Measurements from ENCODE around the gene SUCLG1. TPM values are rescaled to one million over a fixed set of nuclear protein-coding genes. Genes with fewer than 3 reads are reported as not detected.
"Not testable (repeated sequence)": the region's sequence is repeated elsewhere in the genome, so short reads cannot be mapped to it uniquely, and the experiment has no call there.

SUCLG1 gene
- polyA plus RNA-seq, 4 donors: 224 to 777 (median 361) TPM

GRCh38 chr2:84399839-84400238 lies 59.2 kb downstream of the SUCLG1 start:
- H3K27ac ChIP-seq (ENCODE audit: low read depth in 1 of 3, low read length in 2 of 3); FAIRE-seq; DNase-seq; H3K27me3 ChIP-seq (ENCODE audit: control insufficient read depth in 3 of 3, insufficient read depth in 3 of 3, low read length in 3 of 3); H3K9me3 ChIP-seq (ENCODE audit: control insufficient read depth in 2 of 2, insufficient read depth in 1 of 2, low read depth in 1 of 2, low read length in 1 of 2); H3K36me3 ChIP-seq (ENCODE audit: control insufficient read depth in 3 of 3, insufficient read depth in 2 of 3, low read depth in 1 of 3, low read length in 3 of 3); H3K4me1 ChIP-seq (ENCODE audit: control insufficient read depth in 3 of 3, insufficient read depth in 2 of 3, low read depth in 1 of 3, low read length in 2 of 3); H3K4me3 ChIP-seq (ENCODE audit: low read depth in 1 of 3, low read length in 3 of 3): not testable (repeated sequence)
- WGBS, 3 donors: 82 to 97% (median 96%) methylated on average over 1 of the region's 1 CpG

GRCh38 chr2:84395820-84396219 lies 63.3 kb downstream of the SUCLG1 start:
- Histone ChIP-seq H3K27me3 (ENCODE audit: control insufficient read depth in 3 of 3, insufficient read depth in 3 of 3, low read length in 3 of 3) (peaks cover 0 to 7% (median 0%) of the 10 kb centered on the region in 3 donors), H3K36me3 (ENCODE audit: control insufficient read depth in 3 of 3, insufficient read depth in 2 of 3, low read depth in 1 of 3, low read length in 3 of 3) (no peaks in the 10 kb centered on the region), H3K9me3 (ENCODE audit: control insufficient read depth in 2 of 2, insufficient read depth in 1 of 2, low read depth in 1 of 2, low read length in 1 of 2) (peaks cover 0 to 3% of the 10 kb centered on the region in 2 donors), H3K27ac (ENCODE audit: low read depth in 1 of 3, low read length in 2 of 3) (no peak overlapping the region), H3K4me3 (ENCODE audit: low read depth in 1 of 3, low read length in 3 of 3) (no peak overlapping the region), H3K4me1 (ENCODE audit: control insufficient read depth in 3 of 3, insufficient read depth in 2 of 3, low read depth in 1 of 3, low read length in 2 of 3) (no peaks in the 10 kb centered on the region)
- 67 to 76% (median 76%) methylated on average over 3 of the region's 3 CpGs for WGBS, 3 donors
- DNase-seq: no peak
- no peak for FAIRE-seq

GRCh38 chr2:84394628-84395027 lies 64.5 kb downstream of the SUCLG1 start:
- Histone ChIP-seq H3K4me3 (ENCODE audit: low read depth in 1 of 3, low read length in 3 of 3) (no peak overlapping the region), H3K27ac (ENCODE audit: low read depth in 1 of 3, low read length in 2 of 3) (no peak overlapping the region), H3K27me3 (ENCODE audit: control insufficient read depth in 3 of 3, insufficient read depth in 3 of 3, low read length in 3 of 3) (peaks cover 0 to 7% (median 0%) of the 10 kb centered on the region in 3 donors), H3K9me3 (ENCODE audit: control insufficient read depth in 2 of 2, insufficient read depth in 1 of 2, low read depth in 1 of 2, low read length in 1 of 2) (peaks cover 0 to 3% of the 10 kb centered on the region in 2 donors), H3K36me3 (ENCODE audit: control insufficient read depth in 3 of 3, insufficient read depth in 2 of 3, low read depth in 1 of 3, low read length in 3 of 3) (no peaks in the 10 kb centered on the region), H3K4me1 (ENCODE audit: control insufficient read depth in 3 of 3, insufficient read depth in 2 of 3, low read depth in 1 of 3, low read length in 2 of 3) (no peaks in the 10 kb centered on the region)
- DNase-seq (no peak), FAIRE-seq (no peak)
- WGBS, 3 donors: 58 to 74% (median 72%) methylated on average over 2 of the region's 2 CpGs

- Histone ChIP-seq H3K9me3 (ENCODE audit: control insufficient read depth in 2 of 2, insufficient read depth in 1 of 2, low read depth in 1 of 2, low read length in 1 of 2) (peaks cover 0 to 3% of the 10 kb centered on the region in 2 donors), H3K27ac (ENCODE audit: low read depth in 1 of 3, low read length in 2 of 3) (no peak overlapping the region), H3K4me1 (ENCODE audit: control insufficient read depth in 3 of 3, insufficient read depth in 2 of 3, low read depth in 1 of 3, low read length in 2 of 3) (no peaks in the 10 kb centered on the region), H3K4me3 (ENCODE audit: low read depth in 1 of 3, low read length in 3 of 3) (no peak overlapping the region), H3K27me3 (ENCODE audit: control insufficient read depth in 3 of 3, insufficient read depth in 3 of 3, low read length in 3 of 3) (peaks cover 0 to 7% (median 0%) of the 10 kb centered on the region in 3 donors), H3K36me3 (ENCODE audit: control insufficient read depth in 3 of 3, insufficient read depth in 2 of 3, low read depth in 1 of 3, low read length in 3 of 3) (no peaks in the 10 kb centered on the region)
- DNase-seq (no peak), FAIRE-seq (no peak)
Observed at GRCh38 chr2:84393829-84394228, 65.3 kb downstream of the SUCLG1 start.

- Histone ChIP-seq H3K9me3 (ENCODE audit: control insufficient read depth in 2 of 2, insufficient read depth in 1 of 2, low read depth in 1 of 2, low read length in 1 of 2) (peaks cover 0 to 3% of the 10 kb centered on the region in 2 donors), H3K36me3 (ENCODE audit: control insufficient read depth in 3 of 3, insufficient read depth in 2 of 3, low read depth in 1 of 3, low read length in 3 of 3) (no peaks in the 10 kb centered on the region), H3K4me1 (ENCODE audit: control insufficient read depth in 3 of 3, insufficient read depth in 2 of 3, low read depth in 1 of 3, low read length in 2 of 3) (no peaks in the 10 kb centered on the region), H3K4me3 (ENCODE audit: low read depth in 1 of 3, low read length in 3 of 3) (no peak overlapping the region), H3K27ac (ENCODE audit: low read depth in 1 of 3, low read length in 2 of 3) (no peak overlapping the region), H3K27me3 (ENCODE audit: control insufficient read depth in 3 of 3, insufficient read depth in 3 of 3, low read length in 3 of 3) (no peaks in the 10 kb centered on the region)
- FAIRE-seq (no peak), DNase-seq (no peak)
- WGBS, 3 donors: 63 to 69% (median 65%) methylated on average over 1 of the region's 1 CpG
Observed at GRCh38 chr2:84389794-84390193, 69.3 kb downstream of the SUCLG1 start.

GRCh38 chr2:84388921-84389490 lies 70.1 kb downstream of the SUCLG1 start:
- Histone ChIP-seq H3K36me3 (ENCODE audit: control insufficient read depth in 3 of 3, insufficient read depth in 2 of 3, low read depth in 1 of 3, low read length in 3 of 3) (no peaks in the 10 kb centered on the region), H3K9me3 (ENCODE audit: control insufficient read depth in 2 of 2, insufficient read depth in 1 of 2, low read depth in 1 of 2, low read length in 1 of 2) (peaks cover 0 to 3% of the 10 kb centered on the region in 2 donors), H3K4me3 (ENCODE audit: low read depth in 1 of 3, low read length in 3 of 3) (no peak overlapping the region), H3K4me1 (ENCODE audit: control insufficient read depth in 3 of 3, insufficient read depth in 2 of 3, low read depth in 1 of 3, low read length in 2 of 3) (no peaks in the 10 kb centered on the region), H3K27me3 (ENCODE audit: control insufficient read depth in 3 of 3, insufficient read depth in 3 of 3, low read length in 3 of 3) (no peaks in the 10 kb centered on the region), H3K27ac (ENCODE audit: low read depth in 1 of 3, low read length in 2 of 3) (no peak overlapping the region)
- FAIRE-seq (no peak), DNase-seq (no peak)
- WGBS, 3 donors: 81 to 85% (median 83%) methylated on average over 9 of the region's 9 CpGs

GRCh38 chr2:84388133-84388532 lies 70.9 kb downstream of the SUCLG1 start:
- DNase-seq (no peak), FAIRE-seq (no peak)
- Histone ChIP-seq H3K27ac (ENCODE audit: low read depth in 1 of 3, low read length in 2 of 3) (no peak overlapping the region), H3K36me3 (ENCODE audit: control insufficient read depth in 3 of 3, insufficient read depth in 2 of 3, low read depth in 1 of 3, low read length in 3 of 3) (no peaks in the 10 kb centered on the region), H3K4me3 (ENCODE audit: low read depth in 1 of 3, low read length in 3 of 3) (no peak overlapping the region), H3K4me1 (ENCODE audit: control insufficient read depth in 3 of 3, insufficient read depth in 2 of 3, low read depth in 1 of 3, low read length in 2 of 3) (no peaks in the 10 kb centered on the region), H3K27me3 (ENCODE audit: control insufficient read depth in 3 of 3, insufficient read depth in 3 of 3, low read length in 3 of 3) (no peaks in the 10 kb centered on the region), H3K9me3 (ENCODE audit: control insufficient read depth in 2 of 2, insufficient read depth in 1 of 2, low read depth in 1 of 2, low read length in 1 of 2) (peaks cover 0 to 3% of the 10 kb centered on the region in 2 donors)
- WGBS, 3 donors: 20 to 52% (median 46%) methylated on average over 1 of the region's 1 CpG

GRCh38 chr2:84386336-84387040 lies 72.6 kb downstream of the SUCLG1 start:
- WGBS, 3 donors: 12 to 20% (median 15%) methylated on average over 7 of the region's 7 CpGs
- DNase-seq: no peak
- H3K9me3 ChIP-seq (ENCODE audit: control insufficient read depth in 2 of 2, insufficient read depth in 1 of 2, low read depth in 1 of 2, low read length in 1 of 2): no peaks in the 10 kb centered on the region

More at GRCh38 chr2:84386336-84387040, 72.6 kb downstream of the SUCLG1 start:
- Histone ChIP-seq H3K4me3 (ENCODE audit: low read depth in 1 of 3, low read length in 3 of 3) (no peak overlapping the region), H3K36me3 (ENCODE audit: control insufficient read depth in 3 of 3, insufficient read depth in 2 of 3, low read depth in 1 of 3, low read length in 3 of 3) (no peaks in the 10 kb centered on the region), H3K27ac (ENCODE audit: low read depth in 1 of 3, low read length in 2 of 3) (no peak overlapping the region), H3K4me1 (ENCODE audit: control insufficient read depth in 3 of 3, insufficient read depth in 2 of 3, low read depth in 1 of 3, low read length in 2 of 3) (no peaks in the 10 kb centered on the region), H3K27me3 (ENCODE audit: control insufficient read depth in 3 of 3, insufficient read depth in 3 of 3, low read length in 3 of 3) (no peaks in the 10 kb centered on the region)
- no peak for FAIRE-seq

Measured in small intestine (tissue), 7 donors.